ENCODE data around the gene GLG1. TPM values are rescaled to one million over a fixed set of nuclear protein-coding genes. Genes with fewer than 3 reads are reported as not detected.

Gene GLG1
- total RNA-seq, 4 donors from 2014 or later, result 72.0 to 170 (median 105) TPM

GRCh38 chr16:74497761-74498160 lies 109.2 kb downstream of the GLG1 start:
- TF ChIP-seq, protein P1, sequence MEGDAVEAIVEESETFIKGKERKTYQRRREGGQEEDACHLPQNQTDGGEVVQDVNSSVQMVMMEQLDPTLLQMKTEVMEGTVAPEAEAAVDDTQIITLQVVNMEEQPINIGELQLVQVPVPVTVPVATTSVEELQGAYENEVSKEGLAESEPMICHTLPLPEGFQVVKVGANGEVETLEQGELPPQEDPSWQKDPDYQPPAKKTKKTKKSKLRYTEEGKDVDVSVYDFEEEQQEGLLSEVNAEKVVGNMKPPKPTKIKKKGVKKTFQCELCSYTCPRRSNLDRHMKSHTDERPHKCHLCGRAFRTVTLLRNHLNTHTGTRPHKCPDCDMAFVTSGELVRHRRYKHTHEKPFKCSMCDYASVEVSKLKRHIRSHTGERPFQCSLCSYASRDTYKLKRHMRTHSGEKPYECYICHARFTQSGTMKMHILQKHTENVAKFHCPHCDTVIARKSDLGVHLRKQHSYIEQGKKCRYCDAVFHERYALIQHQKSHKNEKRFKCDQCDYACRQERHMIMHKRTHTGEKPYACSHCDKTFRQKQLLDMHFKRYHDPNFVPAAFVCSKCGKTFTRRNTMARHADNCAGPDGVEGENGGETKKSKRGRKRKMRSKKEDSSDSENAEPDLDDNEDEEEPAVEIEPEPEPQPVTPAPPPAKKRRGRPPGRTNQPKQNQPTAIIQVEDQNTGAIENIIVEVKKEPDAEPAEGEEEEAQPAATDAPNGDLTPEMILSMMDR (IDR thresholded peaks at IDR 0.05 in 4 of 5, conservative IDR thresholded peaks at IDR 0.05 in 1 of 5), result no peak
- no peak for TF ChIP-seq POLR2A (IDR thresholded peaks at IDR 0.05)
- no peak for ATAC-seq
- H3K27me3 ChIP-seq, result no peaks in the 10 kb centered on the region
- intact Hi-C loops (cut with DNase I; ENCODE audit: low total_unique reads) (no loop called here), in situ Hi-C loops (cut with MboI; ENCODE audit: low sequenced_read_pairs in 4 of 4) (loop anchor here in 1 of 4 donors (25.0 kb wide), 1 partner anchor 115 kb away; the partner anchor contains the start of gene GLG1)
- H3K4me3 ChIP-seq, result no peak overlapping the region
- no peak overlapping the region for H3K27ac ChIP-seq
- H3K9me3 ChIP-seq, result no peaks in the 10 kb centered on the region
- H3K4me1 ChIP-seq, result peaks cover 11 to 18% of the 10 kb centered on the region in 2 donors
- DNase-seq, result no peak
- peaks cover 0 to 39% of the 10 kb centered on the region in 2 donors for H3K36me3 ChIP-seq

DNA sequence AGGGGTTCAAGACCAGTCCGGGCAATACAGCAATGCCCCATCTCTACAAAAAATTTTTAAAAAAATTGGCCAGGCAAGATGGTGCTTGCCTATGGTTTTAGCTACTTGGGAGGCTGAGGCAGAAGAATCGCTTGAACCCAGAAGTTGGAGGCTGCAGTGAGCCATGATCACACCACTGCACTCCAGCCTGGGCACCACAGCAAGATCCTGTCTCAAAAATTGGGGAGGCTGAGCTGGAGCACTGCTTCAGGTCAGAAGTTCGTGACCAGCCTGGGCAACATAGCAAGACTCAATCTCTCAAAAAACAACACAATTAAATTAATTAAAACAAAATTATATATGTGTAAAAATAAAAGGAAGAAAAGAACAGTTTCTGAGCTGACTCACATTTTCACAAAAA lies 110.9 kb downstream of the GLG1 start:
- no peaks in the 10 kb centered on the region for H3K9me3 ChIP-seq
- no peak overlapping the region for H3K4me3 ChIP-seq
- no peaks in the 10 kb centered on the region for H3K27me3 ChIP-seq
- intact Hi-C loops (cut with DNase I; ENCODE audit: low total_unique reads) (no loop called here), in situ Hi-C loops (cut with MboI; ENCODE audit: low sequenced_read_pairs in 4 of 4) (loop anchor here in 1 of 4 donors (25.0 kb wide), 1 partner anchor 116 kb away; the partner anchor contains the start of gene GLG1)
- no peak overlapping the region for H3K27ac ChIP-seq
- TF ChIP-seq POLR2A (IDR thresholded peaks at IDR 0.05), result no peak
- TF ChIP-seq, protein P1 (IDR thresholded peaks at IDR 0.05 in 4 of 5, conservative IDR thresholded peaks at IDR 0.05 in 1 of 5), result no peak
- no peak for ATAC-seq
- H3K36me3 ChIP-seq, result peaks cover 0 to 45% of the 10 kb centered on the region in 2 donors
- peaks cover 1 to 3% of the 10 kb centered on the region in 2 donors for H3K4me1 ChIP-seq
- no peak for DNase-seq

GRCh38 chr16:74492976-74493375 lies 113.9 kb downstream of the GLG1 start:
- no peak for ATAC-seq
- peaks cover 0 to 76% of the 10 kb centered on the region in 2 donors for H3K36me3 ChIP-seq
- DNase-seq, result no peak
- no peaks in the 10 kb centered on the region for H3K9me3 ChIP-seq
- in situ Hi-C loops (cut with MboI; ENCODE audit: low sequenced_read_pairs in 4 of 4), result loop anchor here in 1 of 4 donors (25.0 kb wide), 1 partner anchor 119 kb away; the partner anchor contains the start of gene GLG1
- H3K27ac ChIP-seq, result no peak overlapping the region
- no peaks in the 10 kb centered on the region for H3K4me1 ChIP-seq
- intact Hi-C loops (cut with DNase I; ENCODE audit: low total_unique reads), result no loop called here
- H3K4me3 ChIP-seq, result no peak overlapping the region
- TF ChIP-seq, protein P1 (IDR thresholded peaks at IDR 0.05 in 4 of 5, conservative IDR thresholded peaks at IDR 0.05 in 1 of 5), result no peak
- no peak for TF ChIP-seq POLR2A (IDR thresholded peaks at IDR 0.05)
- no peaks in the 10 kb centered on the region for H3K27me3 ChIP-seq

- no peak for ATAC-seq
- Histone ChIP-seq H3K4me3 (no peak overlapping the region), H3K4me1 (no peaks in the 10 kb centered on the region), H3K27me3 (no peaks in the 10 kb centered on the region), H3K9me3 (no peaks in the 10 kb centered on the region), H3K27ac (no peak overlapping the region), H3K36me3 (peaks cover 0 to 66% of the 10 kb centered on the region in 2 donors)
- no peak for DNase-seq
- TF ChIP-seq POLR2A (IDR thresholded peaks at IDR 0.05), result no peak
- TF ChIP-seq, protein P1 (IDR thresholded peaks at IDR 0.05 in 4 of 5, conservative IDR thresholded peaks at IDR 0.05 in 1 of 5), result no peak
- intact Hi-C loops (cut with DNase I; ENCODE audit: low total_unique reads), result no loop called here
- in situ Hi-C loops (cut with MboI; ENCODE audit: low sequenced_read_pairs in 4 of 4), result loop anchor here in 2 of 4 donors (10.0 to 25.0 kb wide), 2 partner anchors 124 to 137 kb away; partner anchors contain the start of gene GLG1 (in 1 of the 2)
These were observed 119.0 kb downstream of the GLG1 start for GRCh38 chr16:74487634-74488495.
